Heart left ventricle (tissue), 16 donors: ENCODE results near the gene TICRR. TPM values are rescaled to one million over a fixed set of nuclear protein-coding genes. Genes with fewer than 3 reads are reported as not detected.

Source experiments
- ATAC-seq, 4 donors: fragments of 200-7000 bp; cut with Tn5 transposase; one replicate each; pipeline ENCODE4 v1.9.1; 2020 to 2022; ENCODE audit warnings: moderate library complexity in 4 of 4, mild to moderate bottlenecking in 3 of 4, moderate number of reproducible peaks in 1 of 4
- DNase-seq, 5 donors: peaks; one replicate each; pipeline ENCODE4 v3.0.0-alpha.2; 2020
- H3K27ac ChIP-seq, 12 donors: fragments of 200-600 bp; sonication (generic) in 4 of 12; one replicate each; pipeline versions ENCODE4 v1.5.0 to v1.8.0; 2016 to 2022; ENCODE audit warnings: mild to moderate bottlenecking in 2 of 12
- H3K27me3 ChIP-seq, 9 donors: fragments of 200-600 bp; sonication (generic) in 2 of 9; one replicate each; pipeline versions ENCODE4 v1.5.1 to v1.8.0; 2016 to 2022; ENCODE audit warnings: mild to moderate bottlenecking in 3 of 9
- H3K36me3 ChIP-seq, 9 donors: fragments of 200-600 bp; sonication (generic) in 2 of 9; one replicate each; pipeline versions ENCODE4 v1.5.0 to v1.8.0; 2018 to 2022; ENCODE audit warnings: mild to moderate bottlenecking in 2 of 9
- H3K4me1 ChIP-seq, 12 donors: fragments of 200-600 bp; sonication (generic) in 4 of 12; one replicate each; pipeline versions ENCODE4 v1.5.0 to v1.8.0; 2016 to 2022; ENCODE audit warnings: mild to moderate bottlenecking in 3 of 12
- H3K4me3 ChIP-seq, 12 donors: fragments of 200-600 bp; sonication (generic) in 4 of 12; one replicate each; pipeline versions ENCODE4 v1.5.0 to v1.8.0; 2017 to 2022; ENCODE audit warnings: mild to moderate bottlenecking in 9 of 12, moderate library complexity in 4 of 12
- H3K9me3 ChIP-seq, 12 donors: fragments of 200-600 bp; sonication (generic) in 4 of 12; one replicate each; pipeline versions ENCODE4 v1.5.0 to v1.8.0; 2016 to 2022; ENCODE audit warnings: mild to moderate bottlenecking in 1 of 12
- CTCF ChIP-seq, 12 donors: fragments of 200-600 bp; sonication (generic) in 4 of 12; IDR thresholded peaks; one replicate each; pipeline versions ENCODE4 v1.5.0 to v1.8.0; 2018 to 2022; ENCODE audit warnings: antibody characterized with exemption in 12 of 12, mild to moderate bottlenecking in 5 of 12
- POLR2A ChIP-seq, 2 donors: fragments of 450-650 bp; IDR thresholded peaks; one replicate each; pipeline ENCODE4 v1.6.1; 2017; ENCODE audit warnings: antibody characterized with exemption in 2 of 2, mild to moderate bottlenecking in 2 of 2, moderate library complexity in 2 of 2
- WGBS, 4 donors: extraction: QIAGEN DNeasy Blood & Tissue Kit in 2 of 4; methylation state at CpG; one replicate each; pipeline versions ENCODE4 v1.1.5 to v1.1.7; 2013 to 2018; 5-methylcytosine and 5-hydroxymethylcytosine counted together
- intact Hi-C, 10 donors: fragments of 100-400 bp; cut with DNase I; formaldehyde crosslinking; loops; one replicate each; pipeline versions ENCODE4 v1.11.1 to v1.14.2; 2022
- polyA plus RNA-seq, 2 donors: library from polyadenylated mRNA; stranded (reverse); fragments of 200-250 nt; gene quantifications; one replicate each; pipeline ENCODE4 v1.2.3, GENCODE V29; 2013
- total RNA-seq, 9 donors: library from RNA; depleted of rRNA in 2 of 9; stranded (reverse); fragments of >200 nt in 2 of 9; fragmentation: NEBNext Ultra II Directional in 3 of 9; extraction: Animal tissue kit (Norgen Biotek cat#: 25700) in 3 of 9; gene quantifications; one replicate each; pipeline versions ENCODE4 v1.1.0 to v1.2.4, GENCODE V29; 2016 to 2023
- donor health status: ischemic (EF 13 %, LVEDD 7.1; RV severe dilation, severe dysfunction).
- donor health status: healthy with polysubstance abuse.
- donor health status: DM: no; HTN: yes; CAD: no.
- donor health status: DM: no; HTN: no; CAD: no.
- donor health status: ischemic (EF 25% LVEDD 6.9; RV normal size, moderate dysfunction).
- donor health status: ischemic (EF 25% LVEDD 5.7; RV mildly dilated, moderate dysfunction).
- donor health status: healthy.
- donor health status: DM: yes; HTN: yes; CAD: no.
- donor health status: ischemic (EF 35%, LVEDD 5.7; RV mildly dilated, moderate dysfunction).
- donor health status: nonischemic (EF 11% LVEDD 7.7; RV severe dilation, severe dysfunction).
- donor health status: DM: yes; HTN: yes; CAD: no.
- donor health status: PGD.
- donor health status: ischemic (EF 29% LVEDD 5.4; RV normal size, mild dysfunction).
- donor health status: nonischemic (EF 23%, LVEDD 6.1; RV moderate dilation, normal function).

Gene TICRR
- total and polyA plus RNA-seq, 11 donors = 0.04 to 1.4 (median 0.08) TPM; not detected in 4

DNA sequence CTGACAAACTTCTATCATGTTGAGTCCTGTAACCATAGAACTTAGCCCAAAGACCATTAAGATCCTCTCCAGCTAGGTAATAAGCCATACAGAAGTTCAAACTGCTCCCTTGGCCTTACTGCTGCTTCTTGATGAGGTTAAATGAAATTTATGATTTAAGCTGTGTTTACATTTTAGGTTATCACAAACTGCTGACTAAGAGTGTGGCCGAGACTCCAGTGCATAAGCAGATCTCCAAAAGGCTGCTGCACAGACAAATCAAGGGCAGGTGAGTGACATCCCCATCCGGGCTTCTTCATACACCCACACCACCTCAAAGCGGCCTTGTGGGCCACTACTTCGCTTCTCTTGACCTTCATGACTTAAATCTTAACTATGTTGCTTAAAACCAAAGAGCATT, 41.0 kb downstream of the TICRR start:
- peaks cover 0 to 24% (median 3%) of the 10 kb centered on the region in 12 donors for H3K9me3 ChIP-seq
- H3K27ac ChIP-seq = no peak overlapping the region
- H3K4me1 ChIP-seq = no peaks in the 10 kb centered on the region
- peaks cover 0 to 20% (median 0%) of the 10 kb centered on the region in 9 donors for H3K36me3 ChIP-seq
- intact Hi-C loops = no loop called here
- TF ChIP-seq CTCF (IDR thresholded peaks at IDR 0.05) = no peak
- TF ChIP-seq POLR2A (IDR thresholded peaks at IDR 0.05) = no peak
- no peak overlapping the region for H3K4me3 ChIP-seq
- no peak for DNase-seq
- ATAC-seq = no peak
- no peaks in the 10 kb centered on the region for H3K27me3 ChIP-seq
- 96 to 98% (median 97%) methylated on average over 4 of the region's 4 CpGs for WGBS, 4 donors

- ATAC-seq (no peak), DNase-seq (no peak)
- no peaks in the 10 kb centered on the region for H3K27me3 ChIP-seq
- no peaks in the 10 kb centered on the region for H3K9me3 ChIP-seq
- H3K36me3 ChIP-seq = peaks cover 0 to 45% (median 0%) of the 10 kb centered on the region in 9 donors
- TF ChIP-seq POLR2A (IDR thresholded peaks at IDR 0.05) (no peak), CTCF (IDR thresholded peaks at IDR 0.05) (no peak)
- H3K4me1 ChIP-seq = no peaks in the 10 kb centered on the region
- H3K27ac ChIP-seq = no peak overlapping the region
- H3K4me3 ChIP-seq = no peak overlapping the region
- intact Hi-C loops = no loop called here
- 72 to 80% (median 76%) methylated on average over 4 of the region's 4 CpGs for WGBS, 4 donors
Measured at GRCh38 chr15:89621547-89621946, 46.3 kb downstream of the TICRR start.

GRCh38 chr15:89623165-89623564, 47.9 kb downstream of the TICRR start:
- peaks cover 0 to 51% (median under 1%) of the 10 kb centered on the region in 9 donors for H3K36me3 ChIP-seq
- DNase-seq (no peak), ATAC-seq (no peak)
- no peak overlapping the region for H3K27ac ChIP-seq
- no peaks in the 10 kb centered on the region for H3K4me1 ChIP-seq
- intact Hi-C loops = no loop called here
- TF ChIP-seq CTCF (IDR thresholded peaks at IDR 0.05) (no peak), POLR2A (IDR thresholded peaks at IDR 0.05) (no peak)
- 80 to 87% (median 81%) methylated on average over 1 of the region's 1 CpG for WGBS, 4 donors
- no peaks in the 10 kb centered on the region for H3K27me3 ChIP-seq
- no peak overlapping the region for H3K4me3 ChIP-seq
- H3K9me3 ChIP-seq = no peaks in the 10 kb centered on the region

GRCh38 chr15:89625716-89626115, 50.4 kb downstream of the TICRR start:
- H3K4me3 ChIP-seq = no peak overlapping the region
- H3K36me3 ChIP-seq = peaks cover 0 to 59% (median 19%) of the 10 kb centered on the region in 9 donors
- WGBS, 4 donors = 86 to 95% (median 93%) methylated on average over 9 of the region's 9 CpGs
- no peaks in the 10 kb centered on the region for H3K9me3 ChIP-seq
- no peak overlapping the region for H3K27ac ChIP-seq
- no peak for DNase-seq
- no peak for TF ChIP-seq POLR2A (IDR thresholded peaks at IDR 0.05)
- no peak for TF ChIP-seq CTCF (IDR thresholded peaks at IDR 0.05)
- H3K27me3 ChIP-seq = no peaks in the 10 kb centered on the region
- no peaks in the 10 kb centered on the region for H3K4me1 ChIP-seq
- no peak for ATAC-seq
- intact Hi-C loops = no loop called here
